DMS 273 treated with DMSO at 0.1 percent for 48 hours (cell line): ENCODE measurements around the gene SQOR.

Source experiments
- DNase-seq: peaks from one replicate; lab custom pipeline; 2025; lab: John Stamatoyannopoulos, UW

SQOR gene

DNA sequence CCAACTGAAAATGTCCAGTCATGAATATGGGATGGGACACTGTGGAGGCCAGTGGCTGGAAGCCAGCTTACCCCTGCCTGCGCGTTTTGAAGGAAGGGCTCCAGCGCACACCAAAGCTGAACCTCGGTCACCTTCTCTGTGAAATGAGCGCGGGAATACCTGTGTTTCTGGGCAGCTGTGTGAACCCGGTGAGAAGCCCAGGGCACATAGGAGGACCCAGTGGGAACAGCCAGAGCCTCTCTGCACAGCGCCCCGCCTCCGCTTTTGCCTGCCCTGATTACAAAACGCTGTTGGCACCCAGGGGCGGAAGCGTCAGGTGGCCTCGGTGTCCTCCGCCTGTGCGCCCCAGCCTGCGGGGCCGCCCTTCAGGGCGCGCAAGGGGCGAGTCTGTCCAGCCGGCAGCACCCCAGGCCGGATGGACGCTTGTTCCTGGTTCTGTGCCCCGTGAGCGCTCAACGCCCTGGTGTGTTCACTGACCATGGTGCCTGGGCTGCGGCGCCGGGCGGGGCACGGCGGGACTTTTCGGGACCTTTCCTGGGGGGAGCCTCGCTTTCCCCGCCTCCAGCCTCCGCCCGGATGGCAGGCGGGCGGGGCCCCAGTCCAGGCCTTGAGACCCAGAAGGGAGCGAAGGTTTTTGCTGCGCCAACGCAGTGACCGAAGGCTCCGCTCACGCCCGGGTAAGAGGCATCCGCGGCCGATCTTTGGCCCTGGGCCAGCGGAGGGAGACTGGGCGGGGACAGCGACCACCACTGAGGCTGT is at the start of gene SQOR:
Gene SQOR, plus strand, starts transcription at position 598 of the 759 bp plus-strand sequence. CDS start 23,895 bp downstream, outside the sequence.
- no peak for DNase-seq

DNA sequence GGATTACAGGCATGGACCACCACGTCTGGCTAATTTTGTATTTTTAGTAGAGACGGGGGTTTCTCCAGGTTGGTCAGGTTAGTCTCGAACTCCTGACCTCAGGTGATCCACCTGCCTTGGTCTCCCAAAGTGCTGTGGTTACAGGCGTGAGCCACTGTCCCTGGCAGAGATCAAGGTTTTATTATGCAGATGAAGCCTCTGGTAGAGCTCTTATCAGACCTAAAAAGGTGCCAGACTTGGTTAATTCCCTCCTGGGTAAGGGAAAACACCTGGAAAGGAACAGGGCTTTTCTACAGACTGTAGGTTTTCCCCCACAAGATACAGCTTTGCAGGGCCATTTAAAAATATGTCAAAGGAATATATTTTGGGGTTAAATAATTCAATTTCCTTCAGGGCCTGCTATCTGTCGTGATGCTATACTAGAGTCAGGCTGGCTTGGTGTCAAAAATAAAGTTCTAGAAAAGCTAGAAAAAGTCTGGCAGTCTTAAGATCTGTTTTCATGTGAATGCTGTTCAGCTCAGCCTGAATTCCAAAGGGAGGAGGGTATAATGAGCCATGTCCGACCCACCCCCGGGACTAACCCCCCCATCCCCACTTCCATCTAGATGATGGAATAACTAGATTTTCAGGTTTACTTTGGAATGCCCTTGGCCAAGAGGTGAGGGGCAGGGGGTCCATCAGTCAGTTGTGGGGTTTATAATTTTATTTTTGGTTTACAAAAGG is 49.6 kb upstream of the SQOR start:
- no peak for DNase-seq

DNA sequence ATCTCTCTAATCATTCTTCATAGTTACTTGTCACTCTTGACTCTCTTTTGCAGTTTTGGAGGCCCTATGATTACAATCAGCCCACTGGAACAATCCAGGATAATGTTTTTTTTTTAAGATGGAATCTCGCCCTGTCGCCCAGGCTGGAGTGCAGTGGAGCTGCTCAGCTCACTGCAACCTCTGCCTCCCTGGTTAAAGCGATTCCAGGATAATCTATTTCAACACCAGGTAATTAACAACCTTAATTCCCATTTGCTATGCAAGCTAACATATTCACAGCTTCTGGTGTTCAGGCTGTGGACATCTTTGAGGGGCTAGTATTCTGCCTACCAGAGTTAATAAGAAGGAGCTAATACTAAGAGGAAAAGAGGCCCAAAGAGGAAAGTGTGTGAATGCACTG is 48.7 kb upstream of the SQOR start:
- no peak for DNase-seq

DNA sequence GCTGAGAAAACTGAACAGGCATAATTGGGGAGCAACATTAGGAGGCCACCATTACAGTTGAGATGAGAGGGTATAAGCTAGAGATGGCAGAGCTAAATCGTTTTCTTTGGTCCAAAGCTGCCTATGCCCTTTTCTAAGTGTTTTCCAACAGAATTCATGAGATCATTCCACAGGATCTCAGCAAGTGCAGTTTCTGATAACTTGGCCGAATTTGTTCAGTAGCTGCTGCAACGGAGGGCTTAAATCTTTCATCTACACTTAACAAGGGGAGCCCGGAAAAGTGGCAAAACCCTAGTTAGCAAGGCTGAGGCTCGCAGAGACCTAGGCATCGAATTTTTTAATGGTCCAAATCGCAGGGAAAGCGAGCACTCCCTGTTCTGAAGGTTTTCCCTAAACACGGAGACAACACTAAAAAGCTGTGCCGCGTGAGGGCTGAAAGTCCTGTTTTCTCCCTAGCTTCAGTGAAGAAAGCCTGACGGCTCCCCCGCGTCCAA is 48.2 kb upstream of the SQOR start:
- no peak for DNase-seq

DNA sequence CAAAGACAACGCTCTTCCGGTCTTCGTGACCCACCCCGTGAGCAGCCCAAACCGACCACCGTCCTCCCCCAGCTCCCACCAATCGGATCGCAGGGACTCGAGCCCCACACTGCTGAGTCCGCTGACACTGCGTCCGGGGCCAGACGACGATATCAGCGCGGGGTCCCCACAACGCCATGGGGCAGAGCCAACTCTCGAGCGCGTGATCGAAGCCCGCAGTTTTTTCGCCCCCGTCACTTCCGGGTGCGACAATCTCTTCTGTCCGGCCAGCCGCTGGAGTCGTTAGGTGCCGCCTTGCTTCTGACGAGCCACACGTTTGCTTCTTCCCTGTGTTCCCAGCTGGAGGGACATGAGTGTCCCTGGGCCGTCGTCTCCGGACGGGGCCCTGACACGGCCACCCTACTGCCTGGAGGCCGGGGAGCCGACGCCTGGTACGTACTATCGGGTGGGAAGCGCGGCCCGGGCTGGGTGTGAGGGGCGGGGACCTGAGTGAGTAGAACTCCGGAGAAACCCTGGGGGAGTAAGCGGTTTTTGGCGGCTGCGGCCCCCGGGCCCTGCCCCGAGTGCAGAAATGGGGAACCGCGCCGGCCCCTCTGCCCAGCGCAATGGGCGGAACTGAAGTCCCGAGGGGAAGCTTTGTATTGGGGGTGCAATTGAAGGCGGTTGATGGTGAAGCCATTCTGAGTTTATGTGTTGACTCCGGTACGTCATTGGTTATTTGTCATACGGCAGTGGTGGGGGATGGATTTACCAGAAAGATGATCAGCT is 47.5 kb upstream of the SQOR start, which contains the start of gene BLOC1S6:
Gene BLOC1S6, plus strand, starts transcription at position 285 of the 768 bp plus-strand sequence. Its CDS starts 65 bp downstream, at position 350.
- peak; percentile 54 for DNase-seq

DNA sequence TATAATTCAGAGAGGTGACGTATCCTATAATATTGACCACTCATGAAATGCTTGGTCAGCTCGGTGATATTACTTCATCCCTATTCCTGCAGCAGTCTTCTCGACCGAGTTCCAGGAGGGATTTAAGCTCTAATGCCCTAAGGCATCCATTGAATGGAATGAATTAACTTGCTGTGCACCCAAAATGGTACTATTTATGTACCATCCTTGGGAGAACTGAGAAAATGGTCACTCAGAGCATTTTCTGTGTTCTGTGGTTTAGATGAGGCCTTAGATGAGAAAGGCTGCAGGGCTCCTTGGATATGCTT is 47.0 kb upstream of the SQOR start:
- no peak for DNase-seq

DNA sequence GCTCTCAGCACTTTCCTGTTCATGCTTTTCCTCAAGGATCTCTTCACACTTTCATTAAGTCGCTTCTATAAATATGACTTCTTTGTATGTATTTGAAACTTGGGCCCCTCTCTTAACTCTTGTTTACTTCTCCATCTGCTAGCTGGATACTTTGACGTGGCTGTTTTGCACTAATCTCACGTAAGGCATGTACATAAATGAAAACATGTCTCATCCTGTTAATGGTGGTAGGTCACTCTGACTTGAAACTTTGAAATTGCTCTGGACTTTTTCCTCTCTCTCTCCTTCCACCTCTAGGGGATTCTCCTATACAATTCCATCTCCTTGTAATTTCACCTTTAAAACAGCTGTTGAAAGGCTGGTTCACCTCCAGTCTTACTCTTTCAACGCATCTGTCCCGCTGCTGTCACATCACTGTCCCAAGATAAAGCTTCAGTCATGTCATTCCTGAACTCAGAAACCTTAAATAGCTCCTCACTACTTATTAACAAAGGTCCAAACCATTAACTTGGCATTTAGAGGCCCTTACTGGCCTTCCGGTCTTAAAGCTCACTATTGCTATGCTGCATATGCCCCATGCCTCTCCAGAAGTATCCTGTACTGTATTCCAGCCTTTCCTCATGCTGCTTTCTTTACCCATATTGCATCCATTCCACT is 46.5 kb upstream of the SQOR start:
- DNase-seq = no peak

DNA sequence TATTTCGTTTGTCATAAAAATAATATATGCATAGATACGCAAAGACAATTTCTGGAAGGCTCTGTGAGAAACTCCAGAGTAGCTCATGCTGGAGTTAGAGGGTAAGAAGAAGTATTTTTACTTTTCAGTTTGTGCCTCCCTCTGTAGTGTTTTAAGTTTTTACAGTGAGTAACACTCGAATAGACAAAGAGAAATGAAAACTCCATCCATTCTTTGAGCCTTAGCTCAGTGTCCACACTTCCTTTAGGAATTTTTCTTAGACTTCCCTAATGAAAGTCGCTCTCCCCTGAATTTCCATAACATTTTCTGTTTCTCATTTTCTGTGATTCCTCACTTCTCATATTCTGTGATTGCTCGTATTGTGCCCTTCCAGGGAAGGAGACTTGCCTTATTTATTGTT is 45.6 kb upstream of the SQOR start:
- DNase-seq = no peak

DNA sequence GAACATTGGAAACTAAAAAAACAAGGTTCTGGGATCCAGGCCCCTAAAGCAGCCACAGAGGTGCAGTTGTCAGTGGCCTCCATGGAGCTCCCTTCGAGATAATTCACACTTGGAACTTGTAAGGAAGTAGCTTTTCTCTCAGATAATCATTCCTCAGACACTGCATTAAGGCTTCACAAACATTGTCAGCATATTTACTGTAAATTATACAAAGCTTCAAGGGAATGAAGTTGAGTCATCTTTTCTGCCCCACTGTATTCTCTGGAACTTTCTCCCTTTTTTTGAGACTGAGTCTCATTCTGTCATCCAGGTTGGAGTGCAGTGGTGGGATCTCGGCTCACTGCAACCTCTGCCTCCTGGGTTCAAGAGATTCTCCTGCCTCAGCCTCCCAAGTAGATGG is 40.5 kb upstream of the SQOR start:
- no peak for DNase-seq

DNA sequence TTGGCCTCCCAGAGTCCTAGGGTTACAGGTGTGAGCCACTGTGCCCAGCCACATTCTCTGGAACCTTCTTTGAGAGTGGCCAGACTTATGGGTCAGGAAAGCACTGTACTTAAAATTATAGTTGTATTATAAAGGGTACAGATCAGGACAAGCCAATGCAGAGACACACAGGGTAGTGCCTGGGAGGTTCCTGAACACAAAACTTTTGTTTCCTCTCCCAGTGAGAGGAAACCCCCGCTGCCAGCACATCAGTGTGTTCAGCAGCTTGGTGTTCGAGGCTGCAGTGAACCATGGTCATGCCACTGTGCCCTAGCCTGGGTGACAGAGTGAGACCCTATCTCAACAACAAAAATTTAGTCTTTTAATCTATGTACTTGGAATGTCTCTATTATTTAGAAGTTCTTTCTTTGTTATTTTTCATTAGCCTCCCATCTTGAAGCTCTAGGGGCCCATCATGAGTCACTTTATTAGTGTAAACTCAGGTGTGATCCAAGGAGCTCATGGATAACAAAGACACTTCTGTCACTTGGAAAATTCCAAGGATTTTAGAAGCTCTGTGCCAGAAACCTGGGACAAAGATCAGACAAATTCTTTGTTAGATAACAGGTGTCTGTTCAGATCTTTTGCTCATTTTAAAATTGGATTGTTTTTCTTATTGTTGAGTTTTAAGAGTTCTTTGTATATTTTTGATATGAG is 39.8 kb upstream of the SQOR start:
- no peak for DNase-seq

DNA sequence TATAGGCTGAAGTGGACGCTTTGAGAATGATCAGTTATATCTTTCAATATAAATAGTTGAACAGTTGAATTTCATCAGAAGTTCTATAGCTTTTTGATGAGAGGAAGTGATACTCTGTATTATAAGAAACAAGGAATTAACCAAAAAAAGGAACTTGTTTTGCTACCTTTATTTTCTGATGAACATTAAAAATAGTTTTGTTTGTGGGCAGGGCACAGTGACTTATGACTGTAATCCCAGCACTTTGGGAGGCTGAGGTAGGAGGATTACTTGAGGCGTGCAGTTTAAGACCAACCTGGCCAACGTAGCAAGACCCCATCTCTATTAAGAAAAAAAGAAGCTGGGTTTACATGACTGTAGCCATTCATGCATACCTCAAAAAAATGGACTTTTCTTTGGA is 30.9 kb upstream of the SQOR start:
- DNase-seq = no peak

DNA sequence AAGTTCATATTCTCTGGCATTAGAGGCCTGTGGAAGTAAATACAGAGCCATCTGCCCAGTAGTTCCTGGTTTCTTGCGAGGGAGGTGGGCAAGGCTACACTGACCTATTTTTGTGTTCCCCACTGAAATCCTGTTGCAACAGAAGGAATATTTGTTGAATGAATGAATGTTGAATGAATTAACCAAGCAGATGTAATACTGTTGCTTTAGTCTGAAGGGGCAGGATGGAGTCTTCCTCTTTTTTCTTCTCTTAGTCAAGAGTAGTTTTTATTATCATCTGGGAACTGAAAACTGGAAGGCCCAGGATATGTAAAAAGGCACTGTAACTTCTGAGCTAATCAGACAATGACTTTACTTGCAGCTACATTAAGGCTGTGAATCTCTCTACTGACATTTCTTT is 30.5 kb upstream of the SQOR start:
- DNase-seq = no peak

DNA sequence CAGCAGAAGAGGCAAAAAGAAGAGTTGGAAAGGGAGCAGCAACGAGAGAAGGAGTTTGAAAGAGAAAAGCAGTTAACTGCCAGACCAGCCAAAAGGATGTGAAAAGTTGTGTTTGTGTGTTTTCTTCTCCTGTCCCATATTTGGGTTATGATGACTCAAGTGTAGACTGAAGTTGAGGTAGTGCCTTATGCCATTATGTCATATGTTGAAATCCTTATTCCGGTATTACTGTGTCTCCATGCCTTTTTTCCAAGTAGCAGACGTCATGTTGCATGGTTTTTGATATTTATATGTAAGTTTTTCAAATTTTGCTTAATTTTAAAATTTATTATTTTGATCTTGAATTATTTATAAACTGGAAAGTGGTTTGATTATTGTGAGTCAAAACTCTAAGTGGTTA is 28.4 kb upstream of the SQOR start:
- no peak for DNase-seq

DNA sequence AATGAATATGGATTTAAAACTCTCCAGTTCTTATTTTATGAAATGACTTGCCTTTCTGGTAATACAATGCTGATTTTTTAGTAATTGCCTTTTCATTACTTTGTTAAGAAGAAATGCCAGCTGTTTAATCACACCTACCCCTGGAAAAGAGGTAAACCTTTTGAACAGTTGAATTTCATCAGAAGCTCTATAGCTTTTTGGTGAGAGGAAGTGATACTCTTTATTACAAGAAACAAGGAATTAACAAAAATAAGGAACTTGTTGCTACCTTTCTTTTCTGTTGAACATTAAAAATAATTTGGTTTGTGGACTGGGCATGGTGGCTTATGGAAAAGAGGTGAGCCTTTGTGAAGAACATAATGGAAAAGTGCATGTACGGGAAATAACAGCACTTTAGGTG is 28.0 kb upstream of the SQOR start:
- no peak for DNase-seq

DNA sequence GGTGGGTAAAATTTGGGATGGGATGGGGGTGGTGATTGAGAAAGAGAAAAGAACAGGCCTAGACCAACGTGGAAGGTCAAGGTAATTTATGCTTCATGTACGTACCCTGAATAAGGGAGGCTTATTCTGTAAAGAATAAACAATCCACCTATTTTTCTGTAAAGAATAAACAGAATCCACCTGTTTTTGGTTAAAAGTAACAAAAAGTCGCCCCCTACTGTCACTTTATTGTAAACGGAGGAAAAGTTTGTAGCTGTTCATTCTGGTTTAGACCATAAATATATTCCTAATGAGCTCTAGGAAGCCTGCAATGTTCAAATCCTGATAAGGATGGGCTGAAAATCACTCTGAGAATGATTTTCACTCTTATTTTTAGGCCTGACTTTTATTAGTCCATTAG is 23.5 kb upstream of the SQOR start:
- no peak for DNase-seq

DNA sequence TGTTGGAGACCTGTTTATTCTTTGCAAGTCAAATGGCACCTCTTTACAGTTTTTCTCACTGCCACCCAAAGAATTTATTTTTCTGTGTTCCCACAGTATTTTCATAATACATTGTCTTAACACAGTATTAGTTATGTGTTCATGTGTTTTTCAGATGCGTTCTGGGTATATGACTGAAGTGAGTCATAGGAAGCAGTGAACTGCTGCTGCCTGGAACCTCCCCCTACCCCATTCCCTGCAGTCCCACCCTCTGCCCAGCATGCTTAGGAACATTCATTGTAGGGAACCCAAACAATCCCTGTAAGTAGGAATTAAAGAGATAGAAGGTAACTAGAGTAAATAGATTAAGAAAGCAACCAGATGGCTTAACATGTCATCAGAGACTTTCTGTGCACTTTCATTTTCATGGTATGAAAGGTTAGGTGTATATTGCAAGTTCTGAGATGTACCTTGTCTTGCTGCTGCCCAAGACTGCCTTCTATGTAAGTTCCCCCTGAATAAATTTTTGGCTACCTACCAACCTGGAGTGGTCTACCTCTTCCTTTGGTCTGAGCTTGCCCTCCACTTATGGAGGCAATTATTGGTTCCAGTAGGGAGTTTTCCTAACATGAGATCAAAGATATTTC is 21.9 kb upstream of the SQOR start:
- DNase-seq = no peak

DNA sequence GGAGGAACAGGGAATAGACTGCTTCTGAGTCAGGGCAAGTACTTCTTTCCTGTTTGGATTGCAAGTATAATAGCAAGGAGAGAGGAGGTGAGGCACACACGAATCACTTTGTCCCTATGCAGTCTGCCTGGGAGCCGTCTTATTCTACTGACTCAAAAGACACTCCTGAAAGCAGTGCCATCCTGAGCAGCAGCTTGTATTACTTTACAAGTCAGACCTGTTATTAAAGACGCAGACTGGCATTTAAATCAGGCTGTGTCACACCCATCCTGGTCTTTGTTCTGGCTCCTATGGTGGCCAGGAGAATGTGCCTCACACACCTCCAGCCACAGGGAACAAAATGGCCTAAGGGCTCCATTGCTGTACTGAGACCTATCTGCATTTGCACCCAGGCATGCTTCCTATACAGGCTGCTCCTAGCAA is 17.9 kb upstream of the SQOR start:
- DNase-seq = no peak

DNA sequence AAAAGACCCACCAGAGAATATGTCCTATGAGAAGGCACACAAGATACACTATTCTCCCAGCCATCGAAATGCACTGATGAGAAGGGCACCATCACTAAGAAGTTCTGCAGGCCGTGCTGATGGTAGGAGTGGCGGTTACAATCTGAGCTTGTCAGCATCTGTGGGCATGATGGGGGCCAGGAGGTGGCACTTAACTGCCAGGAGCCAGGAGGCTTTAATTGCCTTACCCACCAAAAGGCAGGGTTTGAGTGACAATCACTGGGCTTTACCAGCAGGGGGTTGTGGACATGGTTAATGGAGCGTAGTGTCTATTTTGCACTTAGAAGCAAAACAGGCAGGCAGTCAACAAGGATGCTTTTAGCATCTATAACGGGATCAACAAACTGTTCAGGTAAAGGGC is 16.0 kb upstream of the SQOR start:
- no peak for DNase-seq

DNA sequence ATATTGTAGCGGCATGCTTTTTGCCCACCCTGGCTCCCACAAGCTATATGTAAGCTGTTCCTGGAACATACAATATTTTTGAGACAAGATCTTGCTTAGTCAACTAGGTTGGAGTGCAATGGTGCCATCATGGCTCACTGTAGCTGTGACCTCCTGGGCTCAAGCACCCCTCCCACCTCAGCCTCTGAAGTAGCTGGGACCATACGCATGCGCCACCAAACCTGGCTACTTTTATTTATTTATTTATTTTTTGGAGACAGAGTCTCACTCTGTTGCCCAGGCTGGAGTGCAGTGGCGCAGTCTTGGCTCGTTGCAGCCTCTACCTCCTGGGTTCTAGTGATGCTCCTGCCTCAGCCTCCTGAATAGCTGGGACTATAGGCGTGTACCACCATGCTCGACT is 6.7 kb upstream of the SQOR start:
- DNase-seq = no peak

DNA sequence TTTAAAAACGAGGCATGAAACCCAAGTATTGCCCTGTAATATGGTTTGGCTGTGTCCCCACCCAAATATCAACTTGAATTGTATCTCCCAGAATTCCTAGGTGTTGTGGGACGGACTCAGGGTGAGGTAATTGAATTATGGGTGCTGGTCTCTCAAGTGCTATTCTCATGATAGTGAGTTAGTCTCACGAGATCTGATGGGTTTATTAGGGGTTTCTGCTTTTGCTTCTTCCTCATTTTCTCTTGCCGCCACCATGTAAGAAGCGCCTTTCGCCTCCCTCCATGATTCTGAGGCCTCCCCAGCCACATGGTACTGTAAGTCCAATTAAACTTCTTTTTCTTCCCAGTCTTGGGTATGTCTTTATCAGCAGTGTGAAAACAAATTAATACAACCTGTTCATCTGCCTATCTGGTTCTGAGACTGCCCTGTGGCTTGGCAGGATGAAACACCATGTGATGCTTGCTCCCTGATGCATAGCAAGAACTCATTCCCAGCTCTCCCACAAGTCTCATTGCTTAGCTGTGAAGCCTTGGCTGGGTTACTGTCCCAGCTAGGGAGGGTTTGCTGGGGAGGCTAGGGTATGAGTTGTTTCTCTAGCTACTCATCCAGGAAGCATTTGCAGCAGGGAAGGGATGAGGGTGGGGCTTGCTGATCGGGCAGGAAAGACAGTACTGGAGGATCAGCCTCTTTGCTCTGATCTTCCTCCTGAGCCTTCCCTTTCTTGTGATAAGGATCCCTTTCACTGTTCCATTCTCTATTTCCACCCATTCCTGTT is 3.7 kb upstream of the SQOR start:
- DNase-seq = no peak
